ENCODE results near the gene MTRF1L.
A peak's percentile ranks its signal among the peaks of the same experiment; 100 is the strongest.

Gene MTRF1L

GRCh38 chr6:153043719-153044118 lies 41.2 kb upstream of the MTRF1L start:
- in situ Hi-C loops (cut with HindIII; ENCODE audit: low sequenced_read_pairs), result no loop called here
- TF ChIP-seq, protein P1, sequence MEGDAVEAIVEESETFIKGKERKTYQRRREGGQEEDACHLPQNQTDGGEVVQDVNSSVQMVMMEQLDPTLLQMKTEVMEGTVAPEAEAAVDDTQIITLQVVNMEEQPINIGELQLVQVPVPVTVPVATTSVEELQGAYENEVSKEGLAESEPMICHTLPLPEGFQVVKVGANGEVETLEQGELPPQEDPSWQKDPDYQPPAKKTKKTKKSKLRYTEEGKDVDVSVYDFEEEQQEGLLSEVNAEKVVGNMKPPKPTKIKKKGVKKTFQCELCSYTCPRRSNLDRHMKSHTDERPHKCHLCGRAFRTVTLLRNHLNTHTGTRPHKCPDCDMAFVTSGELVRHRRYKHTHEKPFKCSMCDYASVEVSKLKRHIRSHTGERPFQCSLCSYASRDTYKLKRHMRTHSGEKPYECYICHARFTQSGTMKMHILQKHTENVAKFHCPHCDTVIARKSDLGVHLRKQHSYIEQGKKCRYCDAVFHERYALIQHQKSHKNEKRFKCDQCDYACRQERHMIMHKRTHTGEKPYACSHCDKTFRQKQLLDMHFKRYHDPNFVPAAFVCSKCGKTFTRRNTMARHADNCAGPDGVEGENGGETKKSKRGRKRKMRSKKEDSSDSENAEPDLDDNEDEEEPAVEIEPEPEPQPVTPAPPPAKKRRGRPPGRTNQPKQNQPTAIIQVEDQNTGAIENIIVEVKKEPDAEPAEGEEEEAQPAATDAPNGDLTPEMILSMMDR (IDR thresholded peaks at IDR 0.05; ENCODE audit: low read depth, low read length), result no peak
- no peak overlapping the region for H3K4me3 ChIP-seq (ENCODE audit: low read depth, low read length)
- DNase-seq (ENCODE audit: low read depth, low spot score), result no peak

DNA sequence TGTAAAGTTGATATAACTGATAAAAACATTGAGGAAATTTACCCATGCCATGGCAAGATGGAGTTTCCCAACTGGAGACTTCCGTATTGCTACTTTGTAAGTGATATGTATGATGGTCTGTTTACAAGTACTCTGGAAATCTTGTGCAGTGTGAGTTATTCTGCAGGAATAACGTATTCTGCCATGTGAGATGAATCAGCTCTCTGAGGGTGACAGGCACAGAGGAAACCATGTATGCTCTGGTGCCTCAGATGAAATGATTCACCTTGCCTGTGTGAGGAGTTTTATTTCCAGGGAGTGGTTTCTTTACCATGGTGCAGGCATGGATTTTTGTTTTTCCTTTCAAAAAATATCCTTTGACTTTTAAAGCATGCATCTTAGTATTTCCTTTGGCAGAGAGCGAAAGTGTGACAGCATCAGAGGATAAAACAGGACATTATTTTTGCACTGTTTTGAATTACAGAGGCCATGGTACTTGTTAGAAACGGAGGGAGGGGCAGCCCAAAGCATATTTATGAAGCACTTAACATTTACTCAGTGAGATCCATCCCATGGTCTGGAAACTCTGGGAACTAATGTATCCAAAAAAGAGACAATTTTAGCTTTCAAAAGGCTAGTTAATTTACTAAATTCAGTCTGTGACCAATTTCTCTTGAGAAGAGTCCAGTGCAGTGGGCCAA lies 36.0 kb upstream of the MTRF1L start:
- TF ChIP-seq, protein P1 (IDR thresholded peaks at IDR 0.05; ENCODE audit: low read depth, low read length), result no peak
- peak; percentile 56 for DNase-seq (ENCODE audit: low read depth, low spot score)
- no peak overlapping the region for H3K4me3 ChIP-seq (ENCODE audit: low read depth, low read length)
- in situ Hi-C loops (cut with HindIII; ENCODE audit: low sequenced_read_pairs), result no loop called here

DNA sequence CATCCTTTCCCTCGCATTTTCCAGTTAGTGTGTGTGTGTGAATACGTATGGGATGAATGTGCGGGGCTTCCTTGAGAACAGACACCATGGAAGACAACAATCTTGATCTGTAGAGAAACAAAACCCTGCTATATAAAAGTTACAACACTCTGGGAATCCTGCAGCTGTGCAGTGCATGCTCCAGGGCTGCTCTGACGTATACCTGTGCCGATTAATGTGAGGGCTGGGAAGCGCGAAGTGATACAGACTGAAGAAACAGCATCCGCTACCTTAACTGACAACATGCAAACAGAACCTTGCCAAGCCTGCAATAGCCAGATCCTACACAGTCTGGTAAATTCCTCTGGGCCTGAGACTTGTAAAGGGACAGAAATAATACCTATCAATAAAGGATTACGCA lies 31.6 kb upstream of the MTRF1L start:
- TF ChIP-seq, protein P1 (IDR thresholded peaks at IDR 0.05; ENCODE audit: low read depth, low read length), result no peak
- in situ Hi-C loops (cut with HindIII; ENCODE audit: low sequenced_read_pairs), result no loop called here

DNA sequence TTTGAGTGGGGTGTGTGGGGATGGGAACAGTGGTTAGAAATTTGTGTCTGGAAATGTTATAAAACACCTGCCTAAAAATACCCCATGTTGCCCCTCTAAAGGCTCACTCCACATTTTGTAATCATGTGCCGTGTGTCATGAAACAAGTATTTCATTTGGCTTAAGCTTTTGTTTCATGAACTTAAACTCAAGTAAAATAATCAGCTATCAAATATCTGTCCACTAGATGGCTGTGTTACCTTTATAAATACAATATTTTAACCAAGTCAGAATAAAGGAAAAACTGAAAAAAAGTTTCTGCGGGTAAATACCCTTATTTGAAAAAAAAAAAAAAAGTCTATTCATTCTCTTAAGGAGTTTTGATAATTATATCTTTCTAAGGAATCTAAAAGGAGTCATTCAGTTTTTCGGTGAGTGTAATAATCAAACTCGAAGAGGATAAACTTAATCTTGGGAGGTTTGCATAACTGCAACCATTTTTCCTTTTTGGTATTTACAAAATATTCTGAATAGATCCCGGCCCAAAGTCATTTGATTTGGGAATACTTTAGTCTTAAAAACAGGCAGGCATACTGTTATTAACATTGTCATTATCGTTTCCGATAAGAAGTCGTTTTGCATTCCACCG lies 29.9 kb upstream of the MTRF1L start:
- in situ Hi-C loops (cut with HindIII; ENCODE audit: low sequenced_read_pairs), result no loop called here
- peak; percentile 85 for DNase-seq (ENCODE audit: low read depth, low spot score)
- TF ChIP-seq, protein P1 (IDR thresholded peaks at IDR 0.05; ENCODE audit: low read depth, low read length), result peak; percentile 35
- H3K4me3 ChIP-seq (ENCODE audit: low read depth, low read length), result no peak overlapping the region

More for the DNA sequence above, 31.6 kb upstream of the MTRF1L start:
- DNase-seq (ENCODE audit: low read depth, low spot score), result no peak
- H3K4me3 ChIP-seq (ENCODE audit: low read depth, low read length), result no peak overlapping the region

- peak; percentile 17 for DNase-seq (ENCODE audit: low read depth, low spot score)
- TF ChIP-seq, protein P1 (IDR thresholded peaks at IDR 0.05; ENCODE audit: low read depth, low read length), result no peak
- H3K4me3 ChIP-seq (ENCODE audit: low read depth, low read length), result no peak overlapping the region
- in situ Hi-C loops (cut with HindIII; ENCODE audit: low sequenced_read_pairs), result no loop called here
Observed at GRCh38 chr6:153031335-153031955, 28.9 kb upstream of the MTRF1L start.

- in situ Hi-C loops (cut with HindIII; ENCODE audit: low sequenced_read_pairs), result no loop called here
- no peak overlapping the region for H3K4me3 ChIP-seq (ENCODE audit: low read depth, low read length)
- TF ChIP-seq, protein P1 (IDR thresholded peaks at IDR 0.05; ENCODE audit: low read depth, low read length), result no peak
- DNase-seq (ENCODE audit: low read depth, low spot score), result no peak
Observed at GRCh38 chr6:153028963-153029362, 26.5 kb upstream of the MTRF1L start.
